ENCODE data around the gene DPYD. TPM values are rescaled to one million over a fixed set of nuclear protein-coding genes. Genes with fewer than 3 reads are reported as not detected.

Gene DPYD
- total RNA-seq, 2 experiments from 2014 or later, result 34.4 to 35.9 TPM

- no peaks in the 10 kb centered on the region for H3K9me3 ChIP-seq (ENCODE audit: control insufficient read depth in 1 of 2, insufficient read depth in 1 of 2, low read length in 2 of 2)
- no peaks in the 10 kb centered on the region for H3K36me3 ChIP-seq (ENCODE audit: insufficient read depth, low read length)
- DNase-seq (no peak), ATAC-seq (ENCODE audit: poor library complexity) (no peak)
- Mint-ChIP-seq H3K4me1 (ENCODE audit: low read depth) (no peaks in the 10 kb centered on the region), H3K36me3 (ENCODE audit: low read depth) (peaks cover 83% of the 10 kb centered on the region), H3K27ac (no peak overlapping the region), H3K9me3 (peaks cover 9% of the 10 kb centered on the region), H3K27me3 (no peaks in the 10 kb centered on the region), H3K4me3 (no peak overlapping the region)
- no peak overlapping the region for H3K27ac ChIP-seq (ENCODE audit: low read depth in 1 of 2, low read length in 2 of 2)
- POLR2A ChIA-PET, result no interaction called here
- H3K4me1 ChIP-seq (ENCODE audit: insufficient read depth, low read length), result no peaks in the 10 kb centered on the region
- H3K27me3 ChIP-seq (ENCODE audit: control insufficient read depth in 1 of 2, insufficient read depth in 2 of 2, low read length in 2 of 2), result no peaks in the 10 kb centered on the region
- TF ChIP-seq, protein P1, sequence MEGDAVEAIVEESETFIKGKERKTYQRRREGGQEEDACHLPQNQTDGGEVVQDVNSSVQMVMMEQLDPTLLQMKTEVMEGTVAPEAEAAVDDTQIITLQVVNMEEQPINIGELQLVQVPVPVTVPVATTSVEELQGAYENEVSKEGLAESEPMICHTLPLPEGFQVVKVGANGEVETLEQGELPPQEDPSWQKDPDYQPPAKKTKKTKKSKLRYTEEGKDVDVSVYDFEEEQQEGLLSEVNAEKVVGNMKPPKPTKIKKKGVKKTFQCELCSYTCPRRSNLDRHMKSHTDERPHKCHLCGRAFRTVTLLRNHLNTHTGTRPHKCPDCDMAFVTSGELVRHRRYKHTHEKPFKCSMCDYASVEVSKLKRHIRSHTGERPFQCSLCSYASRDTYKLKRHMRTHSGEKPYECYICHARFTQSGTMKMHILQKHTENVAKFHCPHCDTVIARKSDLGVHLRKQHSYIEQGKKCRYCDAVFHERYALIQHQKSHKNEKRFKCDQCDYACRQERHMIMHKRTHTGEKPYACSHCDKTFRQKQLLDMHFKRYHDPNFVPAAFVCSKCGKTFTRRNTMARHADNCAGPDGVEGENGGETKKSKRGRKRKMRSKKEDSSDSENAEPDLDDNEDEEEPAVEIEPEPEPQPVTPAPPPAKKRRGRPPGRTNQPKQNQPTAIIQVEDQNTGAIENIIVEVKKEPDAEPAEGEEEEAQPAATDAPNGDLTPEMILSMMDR (IDR thresholded peaks at IDR 0.05), result no peak
- H3K4me3 ChIP-seq (ENCODE audit: low read length), result no peak overlapping the region
- CTCF ChIA-PET, result no interaction called here
- intact Hi-C loops (cut with DNase I, micrococcal nuclease), result no loop called here
Measured at GRCh38 chr1:97524211-97524610, 396.6 kb downstream of the DPYD start.

DNA sequence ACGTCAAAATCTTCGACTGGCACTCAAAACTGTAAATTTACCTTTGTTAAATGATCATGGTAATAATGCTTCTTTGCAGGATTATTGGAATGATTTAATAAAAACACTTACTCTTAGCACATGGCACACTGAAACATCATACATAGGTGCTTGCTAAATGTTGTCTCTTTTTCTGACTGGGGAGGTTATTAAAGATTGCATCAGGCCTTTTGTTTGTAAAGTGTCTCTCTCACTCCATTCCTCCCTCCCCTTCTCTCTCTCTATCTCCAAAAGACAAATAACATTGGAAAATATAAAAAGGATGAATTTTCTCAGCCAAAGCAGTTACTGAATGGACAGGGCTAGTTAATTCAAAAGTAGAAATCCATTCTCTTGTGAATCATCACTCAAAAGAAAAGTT lies 404.2 kb downstream of the DPYD start:
- Mint-ChIP-seq H3K27ac (no peak overlapping the region), H3K9me3 (peaks cover 1% of the 10 kb centered on the region), H3K4me1 (ENCODE audit: low read depth) (no peaks in the 10 kb centered on the region), H3K27me3 (no peaks in the 10 kb centered on the region), H3K4me3 (no peak overlapping the region), H3K36me3 (ENCODE audit: low read depth) (peaks cover 59% of the 10 kb centered on the region)
- intact Hi-C loops (cut with DNase I, micrococcal nuclease), result no loop called here
- POLR2A ChIA-PET, result no interaction called here
- no peaks in the 10 kb centered on the region for H3K36me3 ChIP-seq (ENCODE audit: insufficient read depth, low read length)
- H3K4me1 ChIP-seq (ENCODE audit: insufficient read depth, low read length), result no peaks in the 10 kb centered on the region
- no peak overlapping the region for H3K4me3 ChIP-seq (ENCODE audit: low read length)
- H3K27me3 ChIP-seq (ENCODE audit: control insufficient read depth in 1 of 2, insufficient read depth in 2 of 2, low read length in 2 of 2), result no peaks in the 10 kb centered on the region
- H3K27ac ChIP-seq (ENCODE audit: low read depth in 1 of 2, low read length in 2 of 2), result no peak overlapping the region
- DNase-seq, result no peak
- TF ChIP-seq, protein P1 (IDR thresholded peaks at IDR 0.05), result no peak
- no peaks in the 10 kb centered on the region for H3K9me3 ChIP-seq (ENCODE audit: control insufficient read depth in 1 of 2, insufficient read depth in 1 of 2, low read length in 2 of 2)
- CTCF ChIA-PET, result interaction anchor here (0.7 kb wide), 1 partner anchor 9 kb away, joined by 5 read pairs; no protein-coding TSS in a partner anchor
- ATAC-seq (ENCODE audit: poor library complexity), result no peak

DNA sequence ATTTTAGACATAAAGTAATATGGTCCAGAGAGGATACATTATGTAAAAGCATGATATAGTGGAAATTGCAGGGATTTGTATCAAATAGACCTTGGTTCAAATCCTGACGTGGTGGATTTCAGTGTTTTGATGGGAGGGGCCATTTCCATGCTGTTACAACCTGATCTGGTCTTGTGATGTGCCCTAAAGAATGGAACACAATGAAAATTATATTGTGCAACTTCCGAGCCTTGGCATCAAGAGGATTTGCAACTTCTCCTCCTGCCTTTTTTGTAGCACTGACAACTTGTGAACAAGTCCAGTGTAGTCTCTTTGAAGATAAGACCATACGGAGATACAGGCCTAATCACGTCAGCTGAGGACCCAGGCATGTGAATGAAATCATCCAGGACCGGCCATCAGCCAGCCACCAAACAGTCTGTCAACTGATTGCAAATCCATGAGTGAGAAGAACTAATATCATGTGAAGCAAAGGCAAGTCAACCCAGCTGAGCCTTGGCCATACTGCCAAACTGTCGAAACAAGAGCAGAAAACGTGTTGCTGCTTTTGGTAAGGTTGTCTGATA lies 412.1 kb downstream of the DPYD start:
- Histone ChIP-seq H3K9me3 (ENCODE audit: control insufficient read depth in 1 of 2, insufficient read depth in 1 of 2, low read length in 2 of 2) (no peaks in the 10 kb centered on the region), H3K36me3 (ENCODE audit: insufficient read depth, low read length) (no peaks in the 10 kb centered on the region), H3K4me3 (ENCODE audit: low read length) (no peak overlapping the region), H3K27ac (ENCODE audit: low read depth in 1 of 2, low read length in 2 of 2) (no peak overlapping the region), H3K4me1 (ENCODE audit: insufficient read depth, low read length) (no peaks in the 10 kb centered on the region), H3K27me3 (ENCODE audit: control insufficient read depth in 1 of 2, insufficient read depth in 2 of 2, low read length in 2 of 2) (no peaks in the 10 kb centered on the region)
- TF ChIP-seq, protein P1 (IDR thresholded peaks at IDR 0.05), result no peak
- DNase-seq (no peak), ATAC-seq (ENCODE audit: poor library complexity) (no peak)
- peaks cover 55% of the 10 kb centered on the region for H3K36me3 Mint-ChIP-seq (ENCODE audit: low read depth)
- no peaks in the 10 kb centered on the region for H3K4me1 Mint-ChIP-seq (ENCODE audit: low read depth)
- H3K27me3 Mint-ChIP-seq, result no peaks in the 10 kb centered on the region
- ChIA-PET POLR2A (no interaction called here), CTCF (no interaction called here)
- peaks cover 3% of the 10 kb centered on the region for H3K9me3 Mint-ChIP-seq
- H3K27ac Mint-ChIP-seq, result no peak overlapping the region
- intact Hi-C loops (cut with DNase I, micrococcal nuclease), result no loop called here
- no peak overlapping the region for H3K4me3 Mint-ChIP-seq

Measured in CD4-positive, alpha-beta T cell (primary cell).